SK-N-SH treated with all-trans-retinoic acid at 6 μM for 48 hours (cell line): ENCODE data around the gene PPP1CC.

Experiments
- ARNTL ChIP-seq: fragments of 450-650 bp; formaldehyde crosslinking; IDR thresholded peaks from 2 replicates; pipeline ENCODE4 v1.5.0; 2020; ENCODE audit warnings: low read depth, mild to moderate bottlenecking, moderate library complexity, borderline replicate concordance
- CSDC2 ChIP-seq: fragments of 250-450 bp; sonication (Bioruptor Pico); IDR thresholded peaks from 2 replicates; pipeline ENCODE4 v1.5.0; 2020; ENCODE audit warnings: mild to moderate bottlenecking, moderate library complexity
- CSRNP3 ChIP-seq: fragments of 250-450 bp; sonication (Bioruptor Pico); IDR thresholded peaks from 2 replicates; pipeline ENCODE4 v1.5.1; 2021; ENCODE audit warnings: mild to moderate bottlenecking, moderate library complexity
- ESRRG ChIP-seq: fragments of 250-450 bp; sonication (Bioruptor Pico); IDR thresholded peaks from 2 replicates; pipeline ENCODE4 v1.6.1; 2021; ENCODE audit warnings: mild to moderate bottlenecking
- OSR1 ChIP-seq: fragments of 250-450 bp; sonication (Bioruptor Pico); IDR thresholded peaks from 2 replicates; pipeline ENCODE4 v1.8.0; 2022; ENCODE audit warnings: moderate library complexity, mild to moderate bottlenecking, inconsistent platforms
- RARB ChIP-seq: fragments of 250-450 bp; sonication (Bioruptor Pico); IDR thresholded peaks from 2 replicates; pipeline ENCODE4 v1.8.0; 2021; ENCODE audit warnings: mild to moderate bottlenecking, moderate library complexity
- TOX ChIP-seq: fragments of 250-450 bp; sonication (Bioruptor Pico); IDR thresholded peaks from 2 replicates; pipeline ENCODE4 v1.8.0; 2021; ENCODE audit warnings: mild to moderate bottlenecking, moderate library complexity, borderline replicate concordance
- ZFP3 ChIP-seq: fragments of 250-450 bp; sonication (Bioruptor Pico); IDR thresholded peaks from 2 replicates; pipeline ENCODE4 v1.5.0; 2020; ENCODE audit warnings: mild to moderate bottlenecking, moderate library complexity
- ZFP30 ChIP-seq: fragments of 450-650 bp; formaldehyde crosslinking; IDR thresholded peaks from 2 replicates; pipeline ENCODE4 v1.5.0; 2022; ENCODE audit warnings: mild to moderate bottlenecking, moderate library complexity
- ZNF565 ChIP-seq: fragments of 450-650 bp; formaldehyde crosslinking; conservative IDR thresholded peaks from 2 replicates; pipeline ENCODE4 v1.5.0; 2020; ENCODE audit warnings: low read depth, mild to moderate bottlenecking, moderate library complexity
- TF ChIP-seq, protein P1 (sequence below): fragments of 250-450 bp; sonication (Bioruptor Pico); IDR thresholded peaks from 2 replicates; pipeline ENCODE4 v1.8.0; 2020; ENCODE audit warnings: mild to moderate bottlenecking, moderate library complexity, borderline replicate concordance

DNA sequence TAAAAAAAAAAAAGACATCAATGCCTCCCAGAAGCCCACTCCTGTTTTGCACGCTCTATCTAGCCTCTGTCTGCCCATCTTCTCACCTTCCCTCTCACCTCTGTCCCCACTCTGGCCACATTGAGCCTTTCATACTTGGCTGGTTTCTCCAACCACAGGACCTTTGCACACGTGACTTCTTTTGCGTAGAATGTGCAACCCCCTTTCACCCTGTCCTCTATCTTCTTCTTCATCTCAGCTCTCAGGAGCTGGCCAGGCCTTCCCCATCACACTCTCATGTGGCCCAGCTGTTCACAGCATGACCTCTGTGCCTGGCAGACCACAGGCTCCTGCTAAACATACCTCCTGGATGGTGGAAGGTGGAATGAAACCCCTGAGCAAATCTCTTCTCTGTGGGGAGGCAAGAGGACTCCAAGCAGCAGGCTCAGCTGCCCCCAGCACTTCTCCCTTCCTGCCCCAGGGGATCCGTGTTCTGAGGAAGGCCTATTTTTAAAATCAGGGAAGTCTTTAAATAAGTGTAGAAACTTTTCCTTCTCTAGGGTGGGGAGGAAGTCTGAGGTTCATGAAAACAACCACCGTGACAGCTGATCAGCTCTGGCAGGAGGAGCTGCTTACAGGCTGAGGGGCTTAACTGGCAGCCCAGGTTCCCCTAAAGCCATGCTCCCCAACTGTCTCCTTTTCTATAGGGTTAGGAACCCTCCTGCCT, 65.3 kb downstream of the PPP1CC start:
- TF ChIP-seq, protein P1, sequence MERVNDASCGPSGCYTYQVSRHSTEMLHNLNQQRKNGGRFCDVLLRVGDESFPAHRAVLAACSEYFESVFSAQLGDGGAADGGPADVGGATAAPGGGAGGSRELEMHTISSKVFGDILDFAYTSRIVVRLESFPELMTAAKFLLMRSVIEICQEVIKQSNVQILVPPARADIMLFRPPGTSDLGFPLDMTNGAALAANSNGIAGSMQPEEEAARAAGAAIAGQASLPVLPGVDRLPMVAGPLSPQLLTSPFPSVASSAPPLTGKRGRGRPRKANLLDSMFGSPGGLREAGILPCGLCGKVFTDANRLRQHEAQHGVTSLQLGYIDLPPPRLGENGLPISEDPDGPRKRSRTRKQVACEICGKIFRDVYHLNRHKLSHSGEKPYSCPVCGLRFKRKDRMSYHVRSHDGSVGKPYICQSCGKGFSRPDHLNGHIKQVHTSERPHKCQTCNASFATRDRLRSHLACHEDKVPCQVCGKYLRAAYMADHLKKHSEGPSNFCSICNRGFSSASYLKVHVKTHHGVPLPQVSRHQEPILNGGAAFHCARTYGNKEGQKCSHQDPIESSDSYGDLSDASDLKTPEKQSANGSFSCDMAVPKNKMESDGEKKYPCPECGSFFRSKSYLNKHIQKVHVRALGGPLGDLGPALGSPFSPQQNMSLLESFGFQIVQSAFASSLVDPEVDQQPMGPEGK (CRISPR knock-in tag) = no peak
- TF ChIP-seq RARB (CRISPR knock-in tag) (no peak), ESRRG (CRISPR knock-in tag) (no peak), ARNTL (no peak), ZFP3 (CRISPR knock-in tag) (no peak), ZFP30 (CRISPR knock-in tag) (no peak), OSR1 (CRISPR knock-in tag) (no peak), TOX (CRISPR knock-in tag) (no peak), CSDC2 (CRISPR knock-in tag) (no peak), CSRNP3 (no peak), ZNF565 (CRISPR knock-in tag) (no peak)
